HCT116 (cell line): ENCODE data around the gene FBXO34. TPM values are rescaled to one million over a fixed set of nuclear protein-coding genes. Genes with fewer than 3 reads are reported as not detected.

Source experiments
- ATAC-seq: fragments of 200-7000 bp; cut with Tn5 transposase; 2 replicates; pipeline ENCODE4 v1.9.1; 2020; ENCODE audit warnings: mild to moderate bottlenecking, moderate library complexity
- BruUV-seq: library from RNA; stranded (reverse); fragments of 400-500 nt; replicated peaks from 2 replicates; lab custom pipeline; 2021; lab: Mats Ljungman, UMichigan
- CTCF ChIA-PET: fragments of 300-600 bp; sonication (Branson Sonifier 250); formaldehyde crosslinking; loops from one replicate; lab custom pipeline; 2021; ENCODE audit warnings: antibody characterized with exemption; lab: Charles Lee
- POLR2A ChIA-PET: fragments of 300-600, 350-600 bp; sonication (Branson Sonifier 250); formaldehyde crosslinking; loops from one replicate; lab custom pipeline; 2021; ENCODE audit warnings: antibody characterized with exemption; lab: Charles Lee
- RAD21 ChIA-PET, 2 experiments: fragments of 300-600 bp; sonication (Branson Sonifier 250); formaldehyde crosslinking; loops; one replicate each; lab custom pipeline; 2023; ENCODE audit warnings: low total read pairs in 2 of 2; ENCODE audit not compliant: uncharacterized antibody in 2 of 2, unreplicated experiment in 2 of 2, low non-redundant PET in 1 of 2; lab: Charles Lee
- DNase-seq: peaks from one replicate; pipeline ENCODE4 v3.0.0-alpha.2; 2010; ENCODE audit warnings: low read depth, low spot score
- H2AFZ ChIP-seq: fragments of 200-600 bp; shearing (Covaris generic), sonication (generic); 2 replicates; pipeline ENCODE4 v1.6.1; 2017; ENCODE audit warnings: low read depth, mixed run types, mixed read lengths, antibody characterized with exemption, low read length; ENCODE audit not compliant: poor library complexity, severe bottlenecking
- H3K27ac ChIP-seq: 2 replicates; pipeline ENCODE4 v1.5.1; 2012; ENCODE audit warnings: low read depth, low read length
- H3K27me3 ChIP-seq: fragments of 200-600 bp; sonication (generic); 2 replicates; pipeline ENCODE4 v1.6.1; 2016; ENCODE audit warnings: mixed run types, low read length, mixed read lengths; ENCODE audit not compliant: insufficient read depth
- H3K36me3 ChIP-seq, 2 experiments: fragments of 200-500 bp in 1 of 2; fragments of 200-600 bp in 1 of 2; sonication (Bioruptor generic) in 1 of 2; sonication (generic) in 1 of 2; 2 replicates each; pipeline versions ENCODE4 v1.5.1 to v1.6.1; 2014 to 2016; ENCODE audit warnings: low read length in 2 of 2, inconsistent platforms in 1 of 2, mixed read lengths in 1 of 2, mixed run types in 1 of 2; ENCODE audit not compliant: insufficient read depth in 2 of 2, control insufficient read depth in 1 of 2
- H3K4me1 ChIP-seq, 2 experiments: fragments of 200-600 bp in 1 of 2; sonication (generic) in 1 of 2; 2 replicates each; pipeline versions ENCODE4 v1.5.1 to v1.6.1; 2012 to 2017; ENCODE audit warnings: low read length in 2 of 2, inconsistent platforms in 1 of 2, mild to moderate bottlenecking in 1 of 2, mixed read lengths in 1 of 2, mixed run types in 1 of 2, moderate library complexity in 1 of 2; ENCODE audit not compliant: insufficient read depth in 2 of 2, control insufficient read depth in 1 of 2
- H3K4me2 ChIP-seq: fragments of 200-600 bp; sonication (generic); 2 replicates; pipeline ENCODE4 v1.6.1; 2017; ENCODE audit warnings: mixed run types, low read length, mixed read lengths
- H3K4me3 ChIP-seq, 2 experiments: fragments of 200-600 bp in 1 of 2; sonication (generic) in 1 of 2; replicated peaks in 1 of 2; 2 replicates each; pipeline ENCODE4 v1.5.1; 2011 to 2016; ENCODE audit warnings: low read length in 2 of 2, control low read depth in 1 of 2, low read depth in 1 of 2, mild to moderate bottlenecking in 1 of 2, mixed read lengths in 1 of 2, mixed run types in 1 of 2
- H3K79me2 ChIP-seq: fragments of 200-600 bp; sonication (generic); 2 replicates; pipeline ENCODE4 v1.6.1; 2017; ENCODE audit warnings: mild to moderate bottlenecking, mixed run types, low read length, moderate library complexity, mixed read lengths; ENCODE audit not compliant: insufficient read depth
- H3K9ac ChIP-seq: fragments of 200-600 bp; sonication (generic); 2 replicates; pipeline ENCODE4 v1.6.1; 2016; ENCODE audit warnings: low read length, mixed read lengths
- H3K9me2 ChIP-seq: fragments of 200-600 bp; sonication (generic), shearing (Covaris generic); 2 replicates; pipeline ENCODE4 v1.6.1; 2017; ENCODE audit warnings: mixed run types, mild to moderate bottlenecking, moderate library complexity; ENCODE audit not compliant: insufficient read depth
- H3K9me3 ChIP-seq, 2 experiments: fragments of 200-500 bp in 1 of 2; fragments of 200-600 bp in 1 of 2; sonication (Bioruptor generic) in 1 of 2; sonication (generic) in 1 of 2; 2 replicates each; pipeline ENCODE4 v1.6.1; 2014 to 2017; ENCODE audit warnings: low read length in 2 of 2, mixed read lengths in 2 of 2, inconsistent platforms in 1 of 2, low read depth in 1 of 2, mild to moderate bottlenecking in 1 of 2, mixed run types in 1 of 2, moderate library complexity in 1 of 2; ENCODE audit not compliant: control insufficient read depth in 1 of 2, insufficient read depth in 1 of 2
- H4K20me1 ChIP-seq: fragments of 200-600 bp; sonication (generic), shearing (Covaris generic); 2 replicates; pipeline ENCODE4 v1.6.1; 2017; ENCODE audit warnings: mixed run types, mild to moderate bottlenecking, moderate library complexity; ENCODE audit not compliant: insufficient read depth
- ATF3 ChIP-seq: IDR thresholded peaks from 2 replicates; pipeline ENCODE4 v1.6.1; 2012
- EGR1 ChIP-seq: IDR thresholded peaks from 2 replicates; pipeline ENCODE4 v1.6.1; 2012; ENCODE audit warnings: low read depth
- ELF1 ChIP-seq: IDR thresholded peaks from 2 replicates; pipeline ENCODE4 v1.6.1; 2012; ENCODE audit warnings: low read depth, borderline replicate concordance
- EZH2phosphoT487 ChIP-seq: fragments of 200-600 bp; IDR thresholded peaks from 2 replicates; pipeline ENCODE4 v1.6.1; 2018; ENCODE audit warnings: antibody characterized with exemption, borderline replicate concordance
- FOSL1 ChIP-seq: IDR thresholded peaks from 2 replicates; pipeline ENCODE4 v1.6.1; 2012; ENCODE audit warnings: low read depth
- MAX ChIP-seq: IDR thresholded peaks from 2 replicates; pipeline ENCODE4 v1.6.1; 2012
- POLR2AphosphoS5 ChIP-seq: IDR thresholded peaks from 2 replicates; pipeline ENCODE4 v1.6.1; 2011; ENCODE audit warnings: mild to moderate bottlenecking, low read depth, low read length, moderate library complexity
- RAD21 ChIP-seq: IDR thresholded peaks from 2 replicates; pipeline ENCODE4 v1.6.1; 2012; ENCODE audit warnings: low read depth, mild to moderate bottlenecking
- REST ChIP-seq: IDR thresholded peaks from 2 replicates; pipeline ENCODE4 v1.6.1; 2012; ENCODE audit warnings: low read depth
- SIN3A ChIP-seq: IDR thresholded peaks from 2 replicates; pipeline ENCODE4 v1.6.1; 2012; ENCODE audit warnings: low read depth
- YY1 ChIP-seq: IDR thresholded peaks from 2 replicates; pipeline ENCODE4 v1.6.1; 2011; ENCODE audit warnings: low read length, low read depth, moderate library complexity, mild to moderate bottlenecking; ENCODE audit not compliant: insufficient replicate concordance; ENCODE audit errors: extremely low read depth
- ZBTB33 ChIP-seq: IDR thresholded peaks from 2 replicates; pipeline ENCODE4 v1.6.1; 2011; ENCODE audit warnings: mild to moderate bottlenecking, low read length, moderate library complexity; ENCODE audit not compliant: insufficient replicate concordance; ENCODE audit errors: extremely low read depth
- ZFX ChIP-seq: fragments of 450-650 bp; IDR thresholded peaks from 2 replicates; pipeline ENCODE4 v1.6.1; 2017
- intact Hi-C: fragments of 100-400 bp; cut with micrococcal nuclease; formaldehyde crosslinking; loops from 2 replicates; pipeline ENCODE4 v1.10.0; 2022
- total RNA-seq: library from RNA; stranded (reverse); gene quantifications from one replicate; pipeline ENCODE4 v1.2.1, GENCODE V29; 2021; ENCODE audit not compliant: unreplicated experiment

FBXO34 gene
- total RNA-seq, 1 experiment from 2014 or later, result 26.9 TPM

GRCh38 chr14:55221968-55222367 is 49.3 kb upstream of the FBXO34 start (continued):
- TF ChIP-seq REST, result no peak
- TF ChIP-seq EGR1, result no peak
- no peak for TF ChIP-seq POLR2AphosphoS5
- TF ChIP-seq SIN3A, result no peak

GRCh38 chr14:55223364-55223763 is 47.9 kb upstream of the FBXO34 start:
- no TSS peak for BruUV-seq
- H3K9me3 ChIP-seq, result 0 out of 4 replicates have a peak, but pooled peaks cover 4 to 6% of the 10 kb centered on the region in 2 experiments
- no peak overlapping the region for H3K27ac ChIP-seq
- ChIA-PET POLR2A (no interaction called here), CTCF (no interaction called here), RAD21 (interaction anchor here in 1 of 2 experiments (0.7 kb wide), 1 partner anchor 41 kb away, joined by 3 read pairs; no protein-coding TSS in a partner anchor)
- no peaks in the 10 kb centered on the region; a peak in 1 of 4 replicates for H3K4me1 ChIP-seq
- H3K36me3 ChIP-seq, result no peaks in the 10 kb centered on the region
- no peak overlapping the region for H2AFZ ChIP-seq
- no peaks in the 10 kb centered on the region for H3K27me3 ChIP-seq
- no peaks in the 10 kb centered on the region for H3K79me2 ChIP-seq
- ATAC-seq (no peak), DNase-seq (no peak)
- H3K9me2 ChIP-seq, result no peaks in the 10 kb centered on the region
- intact Hi-C loops, result no loop called here
- H3K9ac ChIP-seq, result no peak overlapping the region
- no peak overlapping the region for H3K4me2 ChIP-seq
- no peaks in the 10 kb centered on the region for H4K20me1 ChIP-seq
- H3K4me3 ChIP-seq, result no peak overlapping the region
- TF ChIP-seq FOSL1 (no peak), EGR1 (no peak), ELF1 (no peak), RAD21 (no peak), ZBTB33 (no peak), MAX (no peak), POLR2AphosphoS5 (no peak), YY1 (no peak), SIN3A (no peak), EZH2phosphoT487 (no peak), ATF3 (no peak), REST (no peak), ZFX (no peak)
